B cell (primary cell): Measurements from ENCODE around the gene PPFIA2. TPM values are rescaled to one million over a fixed set of nuclear protein-coding genes. Genes with fewer than 3 reads are reported as not detected.

Source experiments
- ATAC-seq: fragments of 200-7000 bp; cut with Tn5 transposase; one replicate; pipeline ENCODE4 v1.10.0; 2021; ENCODE audit warnings: low read depth, mild to moderate bottlenecking, moderate number of reproducible peaks, moderate library complexity
- CTCF ChIA-PET: fragments of 350-600 bp; sonication (Branson Sonifier 250); formaldehyde crosslinking; loops from one replicate; lab custom pipeline; 2021; ENCODE audit warnings: antibody characterized with exemption, inconsistent platforms; lab: Charles Lee
- POLR2A ChIA-PET: fragments of 350-600 bp; sonication (Branson Sonifier 250); formaldehyde crosslinking; loops from one replicate; lab custom pipeline; 2021; ENCODE audit warnings: antibody characterized with exemption; lab: Charles Lee
- DNase-seq: peaks from one replicate; pipeline ENCODE4 v3.0.0; 2013
- H2AFZ ChIP-seq: 2 replicates; pipeline ENCODE4 v1.6.1; 2012; ENCODE audit warnings: mild to moderate bottlenecking, low read depth, low read length; ENCODE audit not compliant: insufficient read depth, poor library complexity, severe bottlenecking
- H3K27ac ChIP-seq, 2 donors: 1 replicate in 1 of 2; 2 replicates in 1 of 2; pipeline ENCODE4 v1.5.1; 2012 to 2013; ENCODE audit warnings: low read length in 2 of 2, mild to moderate bottlenecking in 2 of 2, moderate library complexity in 1 of 2
- H3K27me3 ChIP-seq, 4 experiments: fragments of 200-600 bp in 1 of 4; sonication (generic) in 1 of 4; replicated peaks in 1 of 4; 1 replicate in 2 of 4; 2 replicates in 2 of 4; pipeline versions ENCODE4 v1.6.1 to v1.7.0; 2013 to 2016; ENCODE audit warnings: low read length in 3 of 4, mild to moderate bottlenecking in 2 of 4, mixed read lengths in 1 of 4, moderate library complexity in 1 of 4; ENCODE audit not compliant: insufficient read depth in 4 of 4, control insufficient read depth in 3 of 4; ENCODE audit errors: control extremely low read depth in 1 of 4
- H3K36me3 ChIP-seq, 2 experiments: replicated peaks in 1 of 2; 1 replicate in 1 of 2; 2 replicates in 1 of 2; pipeline versions ENCODE4 v1.6.1 to v1.7.1; 2013; ENCODE audit warnings: low read length in 1 of 2; ENCODE audit not compliant: insufficient read depth in 2 of 2, control insufficient read depth in 1 of 2; ENCODE audit errors: control extremely low read depth in 1 of 2, extremely low read depth in 1 of 2
- H3K4me1 ChIP-seq, 2 donors: fragments of 200-600 bp in 1 of 2; sonication (generic) in 1 of 2; 1 replicate in 1 of 2; 2 replicates in 1 of 2; pipeline versions ENCODE4 v1.5.1 to v1.6.1; 2013 to 2017; ENCODE audit warnings: low read length in 2 of 2; ENCODE audit not compliant: control insufficient read depth in 2 of 2, insufficient read depth in 2 of 2
- H3K4me2 ChIP-seq: replicated peaks from 2 replicates; pipeline ENCODE3; 2012; ENCODE audit warnings: mild to moderate bottlenecking, low read depth, low read length; ENCODE audit not compliant: poor library complexity, severe bottlenecking
- H3K4me3 ChIP-seq, 5 experiments: fragments of 200-600 bp in 1 of 5; sonication (generic) in 1 of 5; 1 replicate in 3 of 5; 2 replicates in 2 of 5; pipeline versions ENCODE4 v1.5.1 to v1.7.0; 2011 to 2016; ENCODE audit warnings: low read length in 4 of 5, mild to moderate bottlenecking in 4 of 5, low read depth in 2 of 5, control low read depth in 1 of 5, moderate library complexity in 1 of 5; ENCODE audit not compliant: insufficient read depth in 1 of 5; ENCODE audit errors: control extremely low read depth in 1 of 5, extremely low read depth in 1 of 5
- H3K79me2 ChIP-seq: fragments of 200-600 bp; sonication (generic); one replicate; pipeline ENCODE4 v1.6.0; 2016; ENCODE audit warnings: low read length; ENCODE audit not compliant: control insufficient read depth, insufficient read depth
- H3K9ac ChIP-seq: fragments of 200-600 bp; sonication (generic); 2 replicates; pipeline ENCODE4 v1.6.1; 2017; ENCODE audit warnings: mild to moderate bottlenecking, low read length, moderate library complexity
- H3K9me3 ChIP-seq, 3 donors: one replicate each; pipeline versions ENCODE4 v1.6.1 to v1.7.1; 2013; ENCODE audit warnings: low read length in 2 of 3; ENCODE audit not compliant: control insufficient read depth in 2 of 3, insufficient read depth in 1 of 3; ENCODE audit errors: control extremely low read depth in 1 of 3
- H4K20me1 ChIP-seq: 2 replicates; pipeline ENCODE4 v1.6.0; 2012; ENCODE audit warnings: mild to moderate bottlenecking, low read length; ENCODE audit not compliant: insufficient read depth, control insufficient read depth, poor library complexity, severe bottlenecking
- H3K27ac Mint-ChIP-seq: one replicate; pipeline ENCODE4 v1.8.0; 2021; ENCODE audit warnings: mixed read lengths
- H3K27me3 Mint-ChIP-seq: one replicate; pipeline ENCODE4 v1.8.0; 2021; ENCODE audit warnings: mixed read lengths
- H3K4me1 Mint-ChIP-seq: one replicate; pipeline ENCODE4 v1.8.0; 2021; ENCODE audit warnings: mixed read lengths
- H3K4me3 Mint-ChIP-seq: one replicate; pipeline ENCODE4 v1.8.0; 2021; ENCODE audit warnings: mixed read lengths
- H3K9me3 Mint-ChIP-seq: one replicate; pipeline ENCODE4 v1.8.0; 2022; ENCODE audit warnings: mixed read lengths; ENCODE audit not compliant: insufficient read depth
- EZH2 ChIP-seq: IDR thresholded peaks from 2 replicates; pipeline ENCODE4 v1.6.1; 2012; ENCODE audit warnings: borderline replicate concordance, low read depth, mild to moderate bottlenecking, moderate library complexity, low read length; ENCODE audit not compliant: insufficient read depth, poor library complexity, severe bottlenecking
- WGBS: methylation state at CpG from one replicate; pipeline ENCODE4 v1.1.5; 2013; ENCODE audit warnings: missing lambda C conversion rate; ENCODE audit not compliant: insufficient coverage; 5-methylcytosine and 5-hydroxymethylcytosine counted together
- intact Hi-C: fragments of 100-400 bp; cut with micrococcal nuclease; formaldehyde crosslinking; loops from one replicate; pipeline ENCODE4 v1.10.0; 2022
- polyA plus RNA-seq: library from polyadenylated mRNA; depleted of rRNA; stranded (reverse); fragments of >200 nt; gene quantifications from 2 replicates; pipeline ENCODE4 v1.2.3, GENCODE V29; 2012
- total RNA-seq, 2 donors: library from RNA; stranded (reverse); fragments of 120-200 nt in 1 of 2; gene quantifications; 1 replicate in 1 of 2; 2 replicates in 1 of 2; pipeline versions ENCODE4 v1.2.3 to v1.2.4, GENCODE V29; 2013 to 2022
- TF ChIP-seq, protein P1 (sequence below): fragments of 200-600 bp; IDR thresholded peaks from one replicate; pipeline ENCODE4 v1.8.0; 2022; ENCODE audit warnings: antibody characterized with exemption, mild to moderate bottlenecking

The PPFIA2 gene
- total and polyA plus RNA-seq, 2 donors (not counting 1 experiment from before 2014, with no cell fraction given), result not detected

DNA sequence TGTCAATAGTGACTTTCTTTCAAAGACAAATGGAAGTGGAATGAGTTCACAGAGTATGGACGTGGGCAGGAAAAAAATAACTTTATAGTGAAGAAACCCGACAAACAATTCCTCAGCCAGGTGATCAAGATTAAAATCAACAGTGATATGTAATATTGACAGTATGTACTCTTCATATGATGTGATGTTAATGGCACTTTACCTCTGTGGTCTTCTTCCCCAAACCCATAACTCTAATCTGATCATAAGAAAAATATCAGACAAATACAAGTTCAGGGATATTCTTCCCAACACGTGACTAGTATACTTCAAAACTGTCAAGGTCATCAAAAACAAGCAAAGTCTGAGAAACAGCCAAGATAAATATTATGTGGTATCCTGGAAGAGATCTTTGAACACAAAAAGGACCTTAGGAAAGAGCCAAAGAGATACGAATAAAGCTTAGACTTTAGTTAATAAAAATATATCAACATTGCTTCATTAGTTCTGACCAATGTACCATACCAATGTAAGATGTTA, 215.5 kb downstream of the PPFIA2 start:
- H3K27me3 ChIP-seq, result no peaks in the 10 kb centered on the region

More for the DNA sequence above, 215.5 kb downstream of the PPFIA2 start:
- Histone ChIP-seq H3K9me3 (no peaks in the 10 kb centered on the region), H2AFZ (no peak overlapping the region), H3K4me1 (no peaks in the 10 kb centered on the region), H3K79me2 (no peaks in the 10 kb centered on the region), H4K20me1 (no peaks in the 10 kb centered on the region), H3K9ac (no peak overlapping the region), H3K27ac (no peak overlapping the region), H3K36me3 (no peaks in the 10 kb centered on the region), H3K4me3 (no peak overlapping the region), H3K4me2 (no peak overlapping the region)
- WGBS, result no CpG with 5 or more reads among the region's 4 CpGs
- no peaks in the 10 kb centered on the region for H3K9me3 Mint-ChIP-seq
- ChIA-PET POLR2A (no interaction called here), CTCF (no interaction called here)
- H3K4me1 Mint-ChIP-seq, result no peaks in the 10 kb centered on the region
- no peak for TF ChIP-seq EZH2
- TF ChIP-seq, protein P1, sequence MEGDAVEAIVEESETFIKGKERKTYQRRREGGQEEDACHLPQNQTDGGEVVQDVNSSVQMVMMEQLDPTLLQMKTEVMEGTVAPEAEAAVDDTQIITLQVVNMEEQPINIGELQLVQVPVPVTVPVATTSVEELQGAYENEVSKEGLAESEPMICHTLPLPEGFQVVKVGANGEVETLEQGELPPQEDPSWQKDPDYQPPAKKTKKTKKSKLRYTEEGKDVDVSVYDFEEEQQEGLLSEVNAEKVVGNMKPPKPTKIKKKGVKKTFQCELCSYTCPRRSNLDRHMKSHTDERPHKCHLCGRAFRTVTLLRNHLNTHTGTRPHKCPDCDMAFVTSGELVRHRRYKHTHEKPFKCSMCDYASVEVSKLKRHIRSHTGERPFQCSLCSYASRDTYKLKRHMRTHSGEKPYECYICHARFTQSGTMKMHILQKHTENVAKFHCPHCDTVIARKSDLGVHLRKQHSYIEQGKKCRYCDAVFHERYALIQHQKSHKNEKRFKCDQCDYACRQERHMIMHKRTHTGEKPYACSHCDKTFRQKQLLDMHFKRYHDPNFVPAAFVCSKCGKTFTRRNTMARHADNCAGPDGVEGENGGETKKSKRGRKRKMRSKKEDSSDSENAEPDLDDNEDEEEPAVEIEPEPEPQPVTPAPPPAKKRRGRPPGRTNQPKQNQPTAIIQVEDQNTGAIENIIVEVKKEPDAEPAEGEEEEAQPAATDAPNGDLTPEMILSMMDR, result no peak
- no peaks in the 10 kb centered on the region for H3K27me3 Mint-ChIP-seq
- no peak for ATAC-seq
- DNase-seq, result no peak
- no peak overlapping the region for H3K4me3 Mint-ChIP-seq
- H3K27ac Mint-ChIP-seq, result no peak overlapping the region
- intact Hi-C loops, result no loop called here
